Keratinocyte (primary cell): ENCODE results near the gene TBCB. TPM values are rescaled to one million over a fixed set of nuclear protein-coding genes. Genes with fewer than 3 reads are reported as not detected.

ENCODE experiments used
- polyA plus RNA-seq, 5 experiments: library from polyadenylated mRNA; depleted of rRNA in 3 of 5; stranded (reverse) in 3 of 5; stranded (forward) in 1 of 5; unstranded in 1 of 5; fragments of >200 nt; gene quantifications; 1 replicate in 1 of 5; 2 replicates in 3 of 5; 3 replicates in 1 of 5; pipeline versions ENCODE4 v1.2.1 to v1.2.3, GENCODE V29; 2011 to 2012; ENCODE audit warnings: missing spikeins in 2 of 5, low read depth in 1 of 5, low replicate concordance in 1 of 5

TBCB gene
- polyA plus RNA-seq, 1 donor (not counting 4 experiments of a cell fraction or from before 2014, with no cell fraction given), result 183 TPM

Other genes starting within 250 kb of the TBCB start
- gene APLP1, start 246.9 kb upstream of the TBCB start, polyA plus RNA-seq, result 0.50 to 0.95 TPM (median 0.66 TPM) in 3 replicates
- 3.9 to 6.0 TPM (median 5.0 TPM) in 3 replicates for gene NFKBID, start 214.9 kb upstream of the TBCB start, polyA plus RNA-seq
- gene HCST, start 212.9 kb upstream of the TBCB start, polyA plus RNA-seq, result 0.19 to 0.30 TPM (median 0.25 TPM) in 3 replicates
- not detected in 3 replicates for gene TYROBP, start 207.2 kb upstream of the TBCB start, polyA plus RNA-seq
- 0.73 to 6.1 TPM (median 0.90 TPM) in 3 replicates for gene LRFN3, start 179.1 kb upstream of the TBCB start, polyA plus RNA-seq
- gene SDHAF1, start 120.3 kb upstream of the TBCB start, polyA plus RNA-seq, result 7.3 to 11.9 TPM (median 8.0 TPM) in 3 replicates
- 0.19 to 0.72 TPM (median 0.28 TPM) in 3 replicates for gene SYNE4, start 106.7 kb upstream of the TBCB start, polyA plus RNA-seq
- 27.8 to 37.1 TPM (median 36.7 TPM) in 3 replicates for gene ALKBH6, start 101.3 kb upstream of the TBCB start, polyA plus RNA-seq
- 0.38 to 0.76 TPM (median 0.63 TPM) in 3 replicates for gene CLIP3, start 82.6 kb upstream of the TBCB start, polyA plus RNA-seq
- gene THAP8, start 61.2 kb upstream of the TBCB start, polyA plus RNA-seq, result 1.4 to 3.6 TPM (median 1.8 TPM) in 3 replicates
- 0.98 to 3.7 TPM (median 2.3 TPM) in 3 replicates for gene WDR62, start 60.6 kb upstream of the TBCB start, polyA plus RNA-seq
- not detected in 3 replicates for gene OVOL3, start 4.3 kb upstream of the TBCB start, polyA plus RNA-seq
- gene POLR2I, start 593 bp upstream of the TBCB start, polyA plus RNA-seq, result 31.3 to 63.2 TPM (median 34.3 TPM) in 3 replicates
- 778 to 884 TPM (median 832 TPM) in 3 replicates for gene CAPNS1, start 24.6 kb downstream of the TBCB start, polyA plus RNA-seq
- 1.6 to 7.1 TPM (median 2.6 TPM) in 3 replicates for gene COX7A1, start 37.0 kb downstream of the TBCB start, polyA plus RNA-seq
- 2.0 to 3.5 TPM (median 2.3 TPM) in 3 replicates for gene ZNF565, start 99.2 kb downstream of the TBCB start, polyA plus RNA-seq
- gene ZNF146, start 99.6 kb downstream of the TBCB start, polyA plus RNA-seq, result 45.5 to 82.6 TPM (median 67.3 TPM) in 3 replicates